ENCODE data around the gene ZNF536.
"Not testable (repeated sequence)": the region's sequence is repeated elsewhere in the genome, so short reads cannot be mapped to it uniquely, and the experiment has no call there.

Gene ZNF536

DNA sequence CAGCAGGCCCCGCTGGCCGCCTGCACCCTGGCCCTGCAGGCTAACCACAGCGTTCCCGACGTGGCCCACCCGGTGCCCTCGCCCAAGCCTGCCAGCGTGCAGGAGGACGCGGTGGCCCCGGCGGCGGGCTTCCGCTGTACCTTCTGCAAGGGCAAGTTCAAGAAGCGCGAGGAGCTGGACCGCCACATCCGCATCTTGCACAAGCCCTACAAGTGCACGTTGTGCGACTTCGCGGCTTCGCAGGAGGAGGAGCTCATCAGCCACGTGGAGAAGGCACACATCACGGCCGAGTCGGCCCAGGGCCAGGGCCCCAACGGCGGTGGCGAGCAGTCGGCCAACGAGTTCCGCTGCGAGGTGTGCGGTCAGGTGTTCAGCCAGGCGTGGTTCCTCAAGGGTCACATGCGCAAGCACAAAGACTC, 72.1 kb downstream of the ZNF536 start:
- FAIRE-seq (no peak), DNase-seq (ENCODE audit: low spot score) (no peak)

- FAIRE-seq (no peak), DNase-seq (ENCODE audit: low spot score) (no peak)
Observed at GRCh38 chr19:30444686-30445232, 72.6 kb downstream of the ZNF536 start.

DNA sequence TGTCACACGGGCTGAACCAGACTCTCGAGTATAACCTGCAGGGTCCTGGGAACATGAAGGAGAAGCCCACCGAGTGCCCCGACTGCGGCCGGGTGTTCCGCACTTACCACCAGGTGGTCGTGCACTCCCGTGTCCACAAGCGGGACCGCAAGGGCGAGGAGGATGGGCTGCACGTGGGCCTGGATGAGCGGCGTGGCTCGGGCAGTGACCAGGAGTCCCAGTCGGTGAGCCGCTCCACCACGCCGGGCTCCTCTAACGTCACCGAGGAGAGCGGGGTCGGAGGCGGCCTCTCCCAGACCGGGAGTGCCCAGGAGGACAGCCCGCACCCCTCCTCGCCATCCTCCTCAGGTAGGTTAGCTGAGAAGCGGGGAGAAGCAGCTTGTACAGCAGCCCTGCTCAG, 73.2 kb downstream of the ZNF536 start:
- FAIRE-seq (no peak), DNase-seq (ENCODE audit: low spot score) (no peak)

GRCh38 chr19:30446120-30446519, 73.9 kb downstream of the ZNF536 start:
- DNase-seq (ENCODE audit: low spot score); FAIRE-seq: not testable (repeated sequence)

- DNase-seq (ENCODE audit: low spot score) (no peak), FAIRE-seq (no peak)
Observed at GRCh38 chr19:30446850-30447552, 74.8 kb downstream of the ZNF536 start.

- DNase-seq (ENCODE audit: low spot score) (no peak), FAIRE-seq (no peak)
Observed at GRCh38 chr19:30447553-30447870, 75.3 kb downstream of the ZNF536 start.

GRCh38 chr19:30448386-30449077, 76.3 kb downstream of the ZNF536 start:
- FAIRE-seq (no peak), DNase-seq (ENCODE audit: low spot score) (no peak)

DNA sequence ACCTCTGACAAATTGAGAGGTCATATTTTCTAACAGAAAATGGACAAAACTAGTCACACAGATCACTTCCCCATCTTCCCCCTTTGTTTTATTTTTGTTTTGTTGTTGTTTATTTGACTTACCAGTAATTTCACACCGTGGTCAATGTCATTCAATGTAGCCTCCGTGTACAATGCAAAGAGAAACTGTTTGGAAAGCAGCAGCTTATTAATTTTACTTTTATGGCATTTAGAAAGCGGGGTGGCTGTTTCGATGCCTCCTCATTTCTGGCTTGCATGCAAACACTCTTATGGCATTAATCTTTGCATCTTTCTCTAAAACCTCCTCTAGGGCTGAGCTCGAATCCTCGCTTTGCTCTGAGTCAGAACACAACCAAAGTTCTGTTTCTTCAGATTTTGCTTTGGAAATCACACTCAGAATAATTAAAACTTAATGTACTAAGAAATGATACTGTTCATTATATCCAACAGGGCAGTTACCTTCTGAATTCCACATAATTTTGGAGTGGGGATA, 77.0 kb downstream of the ZNF536 start:
- FAIRE-seq (no peak), DNase-seq (ENCODE audit: low spot score) (no peak)

GRCh38 chr19:30449673-30450072, 77.5 kb downstream of the ZNF536 start:
- DNase-seq (ENCODE audit: low spot score) (no peak), FAIRE-seq (no peak)

GRCh38 chr19:30450100-30450499, 77.9 kb downstream of the ZNF536 start:
- DNase-seq (ENCODE audit: low spot score): no peak

GRCh38 chr19:30450835-30451321, 78.7 kb downstream of the ZNF536 start:
- FAIRE-seq (no peak), DNase-seq (ENCODE audit: low spot score) (no peak)

More at GRCh38 chr19:30450100-30450499, 77.9 kb downstream of the ZNF536 start:
- FAIRE-seq: no peak

- DNase-seq (ENCODE audit: low spot score) (no peak), FAIRE-seq (no peak)
Observed at GRCh38 chr19:30452931-30453330, 80.7 kb downstream of the ZNF536 start.

DNA sequence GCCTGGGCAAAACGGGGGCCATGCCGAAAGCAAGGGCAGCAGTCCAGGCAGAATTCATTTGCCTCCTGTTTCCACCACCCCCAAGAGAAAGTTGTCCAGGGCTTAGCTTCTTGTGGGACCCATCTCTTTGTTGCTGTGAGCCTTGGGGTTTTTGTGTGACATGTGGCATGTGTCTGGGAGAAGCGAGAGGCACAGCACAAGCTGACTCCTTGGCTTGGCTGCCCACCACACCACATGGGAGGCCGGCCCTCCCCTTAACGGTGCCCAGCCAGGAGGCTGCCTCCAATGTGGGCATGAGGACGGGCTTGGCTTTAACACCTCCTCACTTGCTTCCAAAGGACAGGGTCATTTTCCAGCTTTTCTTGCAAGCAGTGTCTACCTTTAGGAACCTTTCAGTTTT, 81.6 kb downstream of the ZNF536 start:
- no peak for FAIRE-seq

GRCh38 chr19:30455881-30456280, 83.7 kb downstream of the ZNF536 start:
- FAIRE-seq (no peak), DNase-seq (ENCODE audit: low spot score) (no peak)

More for the DNA sequence above, 81.6 kb downstream of the ZNF536 start:
- no peak for DNase-seq (ENCODE audit: low spot score)

- no peak for FAIRE-seq
- no peak for DNase-seq (ENCODE audit: low spot score)
Observed at GRCh38 chr19:30457484-30457883, 85.3 kb downstream of the ZNF536 start.

- no peak for FAIRE-seq
- DNase-seq (ENCODE audit: low spot score): no peak
Observed at GRCh38 chr19:30459859-30460258, 87.7 kb downstream of the ZNF536 start.

DNA sequence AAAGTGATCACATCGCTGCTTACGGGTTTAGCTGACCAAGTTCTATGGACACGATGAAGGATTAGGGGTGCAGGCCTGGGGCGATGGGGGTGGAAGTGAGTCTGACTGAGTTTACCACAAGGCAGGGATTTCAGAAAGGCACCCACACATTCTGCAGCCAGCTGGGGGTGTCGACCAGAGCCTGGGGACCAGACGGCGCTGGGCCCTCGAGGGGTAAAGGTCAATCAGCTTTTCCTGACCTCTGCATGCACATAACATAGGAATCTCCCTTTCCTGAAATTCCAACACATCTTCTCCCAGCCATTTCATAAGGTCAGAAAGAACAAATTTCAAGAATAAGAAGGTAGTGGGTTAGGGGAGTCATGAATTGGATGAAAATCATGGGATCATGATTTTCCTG, 92.0 kb downstream of the ZNF536 start:
- no peak for FAIRE-seq
- DNase-seq (ENCODE audit: low spot score): no peak

DNA sequence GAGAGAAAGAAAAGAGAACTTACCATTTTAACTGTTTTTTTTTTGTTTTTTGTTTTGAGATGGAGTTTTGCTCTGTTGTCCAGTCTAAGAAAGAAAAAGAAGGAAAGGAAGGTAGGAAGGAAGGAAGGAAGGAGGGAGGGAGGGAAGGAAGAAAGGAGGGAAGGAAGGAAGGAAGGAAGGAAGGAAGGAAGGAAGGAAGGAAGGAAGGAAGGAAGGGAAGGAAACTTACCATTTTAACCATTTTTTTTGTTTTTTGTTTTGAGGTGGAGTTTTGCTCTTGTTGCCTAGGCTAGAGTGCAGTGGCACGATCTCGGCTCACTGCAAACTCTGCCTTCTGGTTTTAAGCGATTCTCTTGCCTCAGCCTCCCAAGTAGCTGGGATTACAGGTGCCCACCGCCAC, 94.4 kb downstream of the ZNF536 start:
- FAIRE-seq; DNase-seq (ENCODE audit: low spot score): not testable (repeated sequence)

DNA sequence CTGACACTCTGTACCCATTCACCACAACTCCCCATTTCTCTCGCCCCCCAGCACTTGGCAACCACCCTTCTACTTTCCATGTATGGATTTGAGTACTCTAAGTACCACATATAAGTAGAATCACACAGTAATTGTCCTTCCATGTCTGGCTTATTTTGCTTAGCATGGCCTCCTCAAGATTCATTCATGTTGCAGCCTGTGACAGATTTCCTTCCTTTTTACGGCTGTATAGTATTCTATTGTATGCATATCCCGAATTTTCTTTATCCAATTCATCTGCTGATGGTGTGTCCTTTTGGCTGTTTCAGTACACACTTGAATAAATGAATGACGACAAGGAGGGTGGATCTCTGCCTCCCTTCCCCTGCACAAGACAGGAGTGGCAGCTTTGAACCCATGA, 95.1 kb downstream of the ZNF536 start:
- DNase-seq (ENCODE audit: low spot score) (no peak), FAIRE-seq (no peak)

DNA sequence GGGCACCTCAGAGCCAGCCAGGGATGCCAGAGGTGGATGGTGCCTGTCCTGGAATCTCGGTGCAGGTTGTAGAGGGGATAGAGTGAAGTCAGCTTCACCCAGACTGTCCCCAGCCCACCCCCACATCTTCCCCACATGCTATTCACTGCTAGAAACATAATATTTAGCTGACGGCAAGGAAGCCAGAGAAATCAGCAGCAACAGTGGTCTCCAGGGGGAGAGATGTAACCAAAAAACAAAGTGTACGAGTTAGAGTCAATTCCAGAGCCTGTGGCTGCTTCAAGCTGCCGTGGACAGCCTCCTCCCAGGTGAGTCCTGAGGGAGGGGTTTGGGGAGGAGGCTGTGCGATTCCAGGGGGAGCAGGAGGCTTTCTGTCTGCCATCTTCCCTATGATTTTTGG, 97.6 kb downstream of the ZNF536 start:
- no peak for DNase-seq (ENCODE audit: low spot score)
- no peak for FAIRE-seq

GRCh38 chr19:30471441-30471840, 99.3 kb downstream of the ZNF536 start:
- FAIRE-seq (no peak), DNase-seq (ENCODE audit: low spot score) (no peak)

DNA sequence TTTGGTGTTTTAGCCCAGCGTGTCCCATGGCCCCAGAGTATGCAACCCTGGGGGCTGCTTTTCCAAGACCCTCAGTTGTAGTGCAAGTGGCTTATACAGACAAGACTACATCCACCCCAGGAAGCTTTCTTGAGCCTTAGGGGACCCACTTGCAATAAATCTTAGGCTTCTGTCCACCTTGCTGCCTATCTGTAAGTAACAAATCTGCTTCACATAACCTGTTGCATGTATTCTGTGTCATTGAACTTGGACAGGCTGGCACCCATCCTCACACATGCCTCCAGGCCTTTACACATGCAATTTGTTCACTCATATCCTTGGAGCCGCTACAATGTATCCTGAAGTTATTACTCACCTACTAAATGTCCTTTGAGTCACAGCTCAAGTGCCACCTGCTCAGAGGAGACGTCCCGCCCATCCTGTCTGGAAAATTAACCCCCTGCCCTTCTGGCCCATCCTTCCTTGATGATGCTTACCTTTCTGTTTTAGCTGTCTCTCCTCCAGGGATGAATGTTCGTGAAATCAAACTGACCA, 101.2 kb downstream of the ZNF536 start:
- FAIRE-seq (no peak), DNase-seq (ENCODE audit: low spot score) (no peak)

All from RCC 7860 (cell line).